Right renal cortex interstitium (tissue), 3 donors: ENCODE data around the gene GIT2. TPM values are rescaled to one million over a fixed set of nuclear protein-coding genes. Genes with fewer than 3 reads are reported as not detected.
"Not testable (repeated sequence)": the region's sequence is repeated elsewhere in the genome, so short reads cannot be mapped to it uniquely, and the experiment has no call there.

Experiments used
- DNase-seq, 3 donors: peaks; one replicate each; pipeline ENCODE4 v3.0.0-alpha.2; 2013; ENCODE audit warnings: low read depth in 3 of 3, low spot score in 2 of 3
- polyA plus RNA-seq, 3 donors: library from polyadenylated mRNA; unstranded; fragments of 120-200 nt; gene quantifications; one replicate each; pipeline ENCODE4 v1.2.1, GENCODE V29; 2013; ENCODE audit not compliant: insufficient read length in 3 of 3

GIT2 gene
- polyA plus RNA-seq, 3 donors: 29.8 to 32.2 (median 30.7) TPM

- DNase-seq: no peak
These were observed 102.7 kb downstream of the GIT2 start for GRCh38 chr12:109893261-109893995.

DNA sequence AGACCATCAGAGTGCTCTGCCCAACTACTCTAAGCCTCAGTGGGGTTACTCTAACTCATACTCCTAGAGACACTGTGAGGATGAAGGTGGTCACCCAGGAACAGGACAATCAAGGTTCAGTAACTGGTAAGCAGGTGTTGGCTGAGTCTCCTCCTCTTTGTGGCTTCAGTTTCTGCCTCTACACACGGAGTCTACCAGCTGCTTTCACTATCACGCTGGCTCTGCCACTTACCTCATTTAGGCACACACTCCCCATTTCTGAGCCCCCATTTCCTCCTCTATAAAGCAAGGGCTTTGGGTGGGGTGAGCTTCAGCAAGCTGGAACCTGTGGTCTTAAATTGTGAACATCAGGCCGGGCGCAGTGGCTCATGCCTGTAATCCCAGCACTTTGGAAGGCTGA lies 103.4 kb downstream of the GIT2 start:
- DNase-seq: no peak

DNA sequence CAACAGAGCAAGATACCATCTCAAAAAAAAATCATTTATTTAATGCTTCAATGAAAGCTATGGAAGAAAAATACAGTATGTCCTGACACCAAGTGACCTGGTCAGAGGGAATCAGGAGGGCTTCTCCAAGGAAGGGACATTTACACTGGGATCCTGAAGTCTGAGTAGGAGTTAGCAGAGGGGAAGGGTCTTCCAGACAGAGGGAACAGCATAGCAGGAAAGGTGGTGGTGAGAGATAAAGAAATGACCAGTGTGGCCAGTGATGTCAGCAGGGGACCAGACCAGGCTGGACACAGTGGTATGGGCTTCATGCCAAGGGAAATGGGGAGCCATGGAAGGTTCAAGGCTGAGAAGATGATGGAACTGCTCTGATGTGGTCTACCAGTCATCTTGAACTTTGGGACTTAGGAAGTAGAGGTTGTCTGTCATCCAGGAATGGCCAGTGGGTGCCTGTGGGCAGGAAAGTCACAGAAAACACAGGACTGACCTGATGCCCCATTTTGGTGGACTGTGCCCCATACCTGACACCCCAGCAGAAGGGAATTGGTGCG lies 103.9 kb downstream of the GIT2 start:
- no peak for DNase-seq

DNA sequence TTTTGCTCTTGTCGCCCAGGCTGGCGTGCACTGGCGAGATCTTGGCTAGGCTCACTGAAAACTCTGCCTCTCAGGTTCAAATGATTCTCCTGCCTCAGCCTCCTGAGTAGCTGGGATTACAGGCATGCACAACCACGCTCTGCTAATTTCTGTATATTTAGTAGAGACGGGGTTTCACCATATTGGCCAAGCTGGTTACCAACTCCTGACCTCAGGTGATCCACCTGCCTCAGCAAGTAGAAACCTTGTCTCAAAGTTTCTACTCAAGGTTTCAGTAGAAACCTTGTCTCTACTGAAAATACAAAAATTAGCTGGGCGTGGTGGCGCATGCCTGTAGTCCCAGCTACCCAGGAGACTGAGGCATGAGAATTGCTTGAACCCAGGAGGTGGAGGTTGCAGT lies 104.4 kb downstream of the GIT2 start:
- not testable (repeated sequence) for DNase-seq

- no peak for DNase-seq
These were observed 105.5 kb downstream of the GIT2 start for GRCh38 chr12:109890620-109891170.

DNA sequence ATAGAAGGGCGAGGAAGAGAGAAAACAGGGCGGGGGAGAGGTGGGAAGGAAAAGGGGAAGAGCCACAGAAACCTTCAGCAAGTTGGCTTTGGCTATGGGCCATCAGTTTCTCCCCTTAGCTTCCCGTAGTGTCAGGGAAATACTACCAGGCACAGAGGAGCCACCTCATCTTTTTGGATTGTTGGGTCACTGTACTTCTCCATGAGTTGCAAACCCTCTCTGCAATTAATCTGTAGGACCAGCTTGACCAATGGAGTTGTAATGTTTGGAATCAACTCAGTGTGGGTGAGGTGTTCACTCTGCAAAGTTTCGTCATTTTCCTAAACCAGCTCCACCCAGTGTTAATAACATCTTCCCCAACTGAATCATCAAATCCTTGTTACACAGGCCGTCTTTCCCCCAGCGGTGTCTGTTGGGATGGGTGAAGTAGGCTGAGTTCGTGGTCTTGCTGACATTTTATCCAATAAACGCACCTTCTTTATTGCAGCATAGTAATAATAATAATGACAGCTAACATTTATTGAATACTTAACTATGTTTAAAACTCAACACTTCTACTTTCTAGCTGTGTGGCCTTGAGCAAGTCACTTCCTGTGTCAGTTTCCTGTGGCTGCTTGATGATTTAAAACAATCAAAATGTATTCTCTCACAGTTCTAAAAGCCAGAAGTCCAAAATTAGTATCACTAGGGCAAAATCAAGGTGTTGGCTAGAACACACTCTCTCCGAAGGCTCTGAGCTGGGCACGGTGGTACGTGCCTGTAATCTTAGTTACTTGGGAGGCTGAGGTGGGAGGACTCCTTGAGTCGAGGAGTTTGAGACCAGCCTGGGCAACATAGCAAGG lies 107.8 kb downstream of the GIT2 start:
- no peak for DNase-seq

GRCh38 chr12:109885616-109886015 lies 110.6 kb downstream of the GIT2 start:
- no peak for DNase-seq

GRCh38 chr12:109883461-109883860 lies 112.7 kb downstream of the GIT2 start:
- no peak for DNase-seq

- no peak for DNase-seq
These were observed 114.4 kb downstream of the GIT2 start for GRCh38 chr12:109881752-109882151.

DNA sequence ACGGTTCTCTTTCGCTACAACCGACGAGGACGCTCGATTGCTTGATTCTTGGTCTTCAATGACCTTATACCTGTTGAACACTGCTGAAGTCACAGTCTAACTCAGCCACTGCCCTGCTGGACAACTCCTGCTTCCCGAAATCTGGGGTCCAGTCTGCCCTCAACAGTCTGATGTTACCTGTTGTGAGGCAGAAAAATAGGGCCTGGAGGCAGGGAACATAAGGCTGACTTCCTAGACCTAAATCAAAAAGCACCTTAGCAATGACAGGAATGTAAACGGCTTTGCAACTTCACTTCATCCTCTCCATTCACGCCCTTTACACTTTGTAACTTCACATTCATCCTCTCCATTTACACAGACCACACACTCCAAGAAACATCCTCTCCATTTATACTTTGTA lies 115.2 kb downstream of the GIT2 start:
- no peak for DNase-seq

- peak in 1 of 3 donors; percentile 70 for DNase-seq
These were observed 115.9 kb downstream of the GIT2 start, which contains the start of gene GLTP for GRCh38 chr12:109880043-109880931. GLTP (minus strand) TSS chr12:109880541; CDS start chr12:109880374, 167 bp downstream.

Other genes starting within 250 kb of the GIT2 start
- gene TRPV4, start 163.0 kb downstream of the GIT2 start, polyA plus RNA-seq: 10 to 100 TPM; 11.2 to 14.3 (median 12.8) TPM
- 10 to 100 TPM; 30.9 to 43.5 (median 37.0) TPM for gene GLTP, start 115.8 kb downstream of the GIT2 start, polyA plus RNA-seq
- 10 to 100 TPM; 21.7 to 22.1 (median 22.0) TPM for gene TCHP, start 96.1 kb downstream of the GIT2 start, polyA plus RNA-seq
- 10 to 100 TPM; 36.9 to 41.6 (median 38.1) TPM for gene ANKRD13A, start 3.1 kb upstream of the GIT2 start, polyA plus RNA-seq
- gene C12orf76, start 52.2 kb upstream of the GIT2 start, polyA plus RNA-seq: 10 to 100 TPM; 29.1 to 31.6 (median 30.6) TPM
- gene IFT81, start 128.0 kb upstream of the GIT2 start, polyA plus RNA-seq: 10 to 100 TPM; 48.9 to 63.1 (median 57.1) TPM